Parathyroid adenoma (tissue), 2 donors: Measurements from ENCODE around the gene RPN2.

Source experiments
- H2AFZ ChIP-seq: fragments of 300-600 bp; sonication (generic); one replicate; pipeline ENCODE4 v1.7.0; 2017; ENCODE audit warnings: antibody characterized with exemption, mild to moderate bottlenecking
- H3K27ac ChIP-seq: fragments of 300-600 bp; sonication (generic); one replicate; pipeline ENCODE4 v1.7.0; 2017
- H3K27me3 ChIP-seq: fragments of 300-600 bp; sonication (generic); one replicate; pipeline ENCODE4 v1.7.0; 2017; ENCODE audit warnings: low read length; ENCODE audit not compliant: control insufficient read depth, insufficient read depth
- H3K36me3 ChIP-seq: fragments of 300-600 bp; sonication (generic); one replicate; pipeline ENCODE4 v1.7.0; 2017; ENCODE audit warnings: low read length; ENCODE audit not compliant: control insufficient read depth, insufficient read depth
- H3K4me1 ChIP-seq: fragments of 300-600 bp; sonication (generic); one replicate; pipeline ENCODE4 v1.7.0; 2017; ENCODE audit warnings: control low read depth
- H3K4me2 ChIP-seq: fragments of 300-600 bp; sonication (generic); one replicate; pipeline ENCODE4 v1.7.0; 2017; ENCODE audit warnings: low read length
- H3K4me3 ChIP-seq: fragments of 300-600 bp; sonication (generic); one replicate; pipeline ENCODE4 v1.7.0; 2017; ENCODE audit warnings: low read depth, low read length
- H3K79me2 ChIP-seq: fragments of 300-600 bp; sonication (generic); one replicate; pipeline ENCODE4 v1.7.0; 2017; ENCODE audit warnings: control low read depth
- H3K9ac ChIP-seq: fragments of 300-600 bp; sonication (generic); one replicate; pipeline ENCODE4 v1.7.0; 2017; ENCODE audit warnings: mild to moderate bottlenecking
- H3K9me3 ChIP-seq: fragments of 300-600 bp; sonication (generic); one replicate; pipeline ENCODE4 v1.7.0; 2017; ENCODE audit warnings: low read length; ENCODE audit not compliant: control insufficient read depth
- CTCF ChIP-seq: fragments of 300-600 bp; sonication (generic); IDR thresholded peaks from one replicate; pipeline ENCODE4 v1.7.0; 2017; ENCODE audit warnings: antibody characterized with exemption, mild to moderate bottlenecking
- donor health status: primary hyperparathyroidism.

Gene RPN2

GRCh38 chr20:37235065-37235464 lies 55.9 kb downstream of the RPN2 start:
- no peak for TF ChIP-seq CTCF
- Histone ChIP-seq H3K9me3 (no peaks in the 10 kb centered on the region), H3K36me3 (no peaks in the 10 kb centered on the region), H3K27ac (no peak overlapping the region), H3K4me3 (no peak overlapping the region), H2AFZ (no peak overlapping the region), H3K4me2 (no peak overlapping the region), H3K4me1 (no peaks in the 10 kb centered on the region), H3K27me3 (no peaks in the 10 kb centered on the region), H3K79me2 (no peaks in the 10 kb centered on the region), H3K9ac (no peak overlapping the region)

- no peaks in the 10 kb centered on the region for H3K36me3 ChIP-seq
- no peak overlapping the region for H3K9ac ChIP-seq
- H3K4me2 ChIP-seq = no peak overlapping the region
- no peaks in the 10 kb centered on the region for H3K27me3 ChIP-seq
- H3K9me3 ChIP-seq = no peaks in the 10 kb centered on the region
- no peaks in the 10 kb centered on the region for H3K79me2 ChIP-seq
- TF ChIP-seq CTCF = no peak
- H3K4me3 ChIP-seq = no peak overlapping the region
- no peak overlapping the region for H2AFZ ChIP-seq
- no peak overlapping the region for H3K27ac ChIP-seq
- H3K4me1 ChIP-seq = no peaks in the 10 kb centered on the region
These were observed 57.3 kb downstream of the RPN2 start for GRCh38 chr20:37236462-37236861.

GRCh38 chr20:37237656-37238055 lies 58.5 kb downstream of the RPN2 start:
- Histone ChIP-seq H3K9me3 (no peaks in the 10 kb centered on the region), H3K9ac (no peak overlapping the region), H3K27ac (no peak overlapping the region), H3K4me2 (no peak overlapping the region), H3K79me2 (no peaks in the 10 kb centered on the region), H3K36me3 (no peaks in the 10 kb centered on the region), H2AFZ (no peak overlapping the region), H3K4me1 (no peaks in the 10 kb centered on the region), H3K27me3 (no peaks in the 10 kb centered on the region), H3K4me3 (no peak overlapping the region)
- no peak for TF ChIP-seq CTCF

- no peaks in the 10 kb centered on the region for H3K4me1 ChIP-seq
- no peak for TF ChIP-seq CTCF
- H2AFZ ChIP-seq = no peak overlapping the region
- H3K4me3 ChIP-seq = no peak overlapping the region
- no peak overlapping the region for H3K27ac ChIP-seq
- no peaks in the 10 kb centered on the region for H3K27me3 ChIP-seq
- H3K4me2 ChIP-seq = no peak overlapping the region
- H3K79me2 ChIP-seq = no peaks in the 10 kb centered on the region
- no peaks in the 10 kb centered on the region for H3K9me3 ChIP-seq
- no peaks in the 10 kb centered on the region for H3K36me3 ChIP-seq
- no peak overlapping the region for H3K9ac ChIP-seq
These were observed 59.3 kb downstream of the RPN2 start for GRCh38 chr20:37238426-37238825.

GRCh38 chr20:37238935-37239451 lies 59.9 kb downstream of the RPN2 start:
- H2AFZ ChIP-seq = no peak overlapping the region
- no peak for TF ChIP-seq CTCF
- no peak overlapping the region for H3K9ac ChIP-seq
- H3K36me3 ChIP-seq = no peaks in the 10 kb centered on the region
- H3K4me2 ChIP-seq = no peak overlapping the region
- no peaks in the 10 kb centered on the region for H3K4me1 ChIP-seq
- no peaks in the 10 kb centered on the region for H3K79me2 ChIP-seq
- no peak overlapping the region for H3K4me3 ChIP-seq
- H3K27me3 ChIP-seq = no peaks in the 10 kb centered on the region
- no peak overlapping the region for H3K27ac ChIP-seq
- no peaks in the 10 kb centered on the region for H3K9me3 ChIP-seq
